MCF 10A (cell line): ENCODE results near the gene CTBP2. TPM values are rescaled to one million over a fixed set of nuclear protein-coding genes. Genes with fewer than 3 reads are reported as not detected.

Experiments
- BruUV-seq: library from RNA; stranded (reverse); fragments of 400-500 nt; replicated peaks from 2 replicates; lab custom pipeline; 2021; lab: Mats Ljungman, UMichigan
- CTCF ChIA-PET: fragments of 300-600 bp; sonication (Branson Sonifier 250); formaldehyde crosslinking; extraction: SDS; loops from one replicate; lab custom pipeline; 2021; ENCODE audit warnings: antibody characterized with exemption, inconsistent platforms; lab: Yijun Ruan, JAX
- POLR2A ChIA-PET: fragments of 300-600, 350-650 bp; sonication (Branson Sonifier 250); formaldehyde crosslinking; extraction: SDS; loops from one replicate; lab custom pipeline; 2020; ENCODE audit warnings: antibody characterized with exemption, inconsistent platforms; lab: Yijun Ruan, JAX
- DNase-seq: peaks from one replicate; pipeline ENCODE4 v3.0.0-alpha.2; 2018; ENCODE audit not compliant: unreplicated experiment
- H3K27ac Mint-ChIP-seq: one replicate; pipeline ENCODE4 v1.8.0; 2022; ENCODE audit warnings: mild to moderate bottlenecking, low read depth, mixed read lengths; ENCODE audit not compliant: unreplicated experiment
- H3K27me3 Mint-ChIP-seq: one replicate; pipeline ENCODE4 v1.8.0; 2022; ENCODE audit warnings: mixed read lengths; ENCODE audit not compliant: insufficient read depth, unreplicated experiment
- H3K36me3 Mint-ChIP-seq: one replicate; pipeline ENCODE4 v1.8.0; 2022; ENCODE audit warnings: mild to moderate bottlenecking, moderate library complexity, mixed read lengths; ENCODE audit not compliant: insufficient read depth, unreplicated experiment
- H3K4me1 Mint-ChIP-seq: one replicate; pipeline ENCODE4 v1.8.0; 2022; ENCODE audit warnings: mixed read lengths; ENCODE audit not compliant: insufficient read depth, unreplicated experiment
- H3K4me3 Mint-ChIP-seq: one replicate; pipeline ENCODE4 v1.8.0; 2022; ENCODE audit warnings: mild to moderate bottlenecking, moderate library complexity, mixed read lengths; ENCODE audit not compliant: unreplicated experiment
- H3K9me3 Mint-ChIP-seq: one replicate; pipeline ENCODE4 v1.8.0; 2022; ENCODE audit warnings: mixed read lengths; ENCODE audit not compliant: unreplicated experiment
- CTCF ChIP-seq: fragments of 200-600 bp; IDR thresholded peaks from one replicate; pipeline ENCODE4 v1.8.0; 2022; ENCODE audit warnings: antibody characterized with exemption, mild to moderate bottlenecking; ENCODE audit not compliant: unreplicated experiment
- intact Hi-C: fragments of 100-400 bp; cut with micrococcal nuclease; formaldehyde crosslinking; loops from 2 replicates; pipeline ENCODE4 v1.14.1; 2022
- total RNA-seq: library from RNA; stranded (reverse); gene quantifications from 2 replicates; pipeline ENCODE4 v1.2.3, GENCODE V29; 2022

Gene CTBP2
- total RNA-seq, 1 experiment from 2014 or later, result 152 TPM

- peaks cover 5% of the 10 kb centered on the region for H3K4me1 Mint-ChIP-seq
- ChIA-PET CTCF (interaction anchor here (0.7 to 0.9 kb wide), 3 partner anchors 17 to 129 kb away, joined by 3 to 5 read pairs (median 4); no protein-coding TSS in a partner anchor), POLR2A (no interaction called here)
- H3K27me3 Mint-ChIP-seq, result no peaks in the 10 kb centered on the region
- peaks cover 62% of the 10 kb centered on the region for H3K36me3 Mint-ChIP-seq
- DNase-seq, result no peak
- TF ChIP-seq CTCF, result no peak
- H3K27ac Mint-ChIP-seq, result no peak overlapping the region
- H3K4me3 Mint-ChIP-seq, result no peak overlapping the region
- no TSS peak for BruUV-seq
- intact Hi-C loops, result no loop called here
- H3K9me3 Mint-ChIP-seq, result no peaks in the 10 kb centered on the region
Observed at GRCh38 chr10:125026974-125027735, 133.2 kb downstream of the CTBP2 start.

DNA sequence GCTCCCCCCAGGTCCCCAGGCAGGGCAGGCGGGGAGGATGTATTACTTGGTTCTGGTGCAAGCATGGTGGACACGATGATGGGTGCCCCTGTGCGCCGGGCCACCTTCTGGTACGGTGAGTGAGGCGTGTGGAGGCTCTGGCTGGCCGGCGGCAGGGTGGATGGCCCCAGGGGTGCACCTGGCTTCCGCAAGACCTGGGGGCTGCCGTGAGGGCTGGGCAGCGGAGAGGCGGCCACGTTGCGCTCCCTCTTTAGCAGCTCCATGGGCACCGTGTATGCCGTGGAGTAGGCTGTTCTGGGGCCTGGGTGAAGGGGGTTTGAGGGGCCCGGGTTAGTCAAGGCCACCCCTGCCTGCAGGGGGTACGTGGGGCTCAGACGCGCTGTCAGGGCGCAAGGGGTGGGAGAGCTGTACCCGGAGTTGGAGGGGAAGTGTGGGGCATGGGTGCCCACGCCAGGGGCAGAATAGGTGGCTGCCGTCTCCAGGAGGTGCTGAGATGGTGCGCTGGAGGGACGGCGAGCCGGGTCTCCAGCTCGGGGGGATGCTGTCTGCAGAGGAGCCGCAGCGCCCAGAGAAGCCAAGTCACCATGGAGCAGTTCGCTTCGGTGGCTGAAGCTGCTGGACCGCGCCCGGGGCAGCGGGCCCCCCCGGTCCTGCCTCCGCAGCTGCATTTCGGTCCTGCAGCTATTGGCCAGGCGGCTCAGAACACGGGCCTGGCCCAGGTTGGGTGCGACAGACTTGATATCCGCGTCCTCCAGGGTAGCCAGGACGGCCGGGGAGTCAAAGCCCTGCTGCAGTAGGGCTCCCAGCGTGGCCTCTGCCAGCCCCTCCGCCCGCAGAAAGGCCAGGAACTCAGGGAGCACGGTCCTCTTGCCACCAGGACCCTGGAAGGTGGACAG is 134.1 kb downstream of the CTBP2 start:
- peaks cover 58% of the 10 kb centered on the region for H3K36me3 Mint-ChIP-seq
- H3K27ac Mint-ChIP-seq, result no peak overlapping the region
- no peak overlapping the region for H3K4me3 Mint-ChIP-seq
- no peak for TF ChIP-seq CTCF
- peaks cover 5% of the 10 kb centered on the region for H3K4me1 Mint-ChIP-seq
- H3K9me3 Mint-ChIP-seq, result no peaks in the 10 kb centered on the region
- no peak for DNase-seq
- ChIA-PET CTCF (interaction anchor here (0.7 kb wide), 1 partner anchor 128 kb away, joined by 3 read pairs; no protein-coding TSS in a partner anchor), POLR2A (interaction anchor here (1.2 to 1.3 kb wide), 2 partner anchors 11 to 797 kb away, joined by 3 to 4 read pairs; partner anchors contain the start of genes BCCIP and UROS)
- H3K27me3 Mint-ChIP-seq, result no peaks in the 10 kb centered on the region
- no TSS peak for BruUV-seq
- intact Hi-C loops, result no loop called here

GRCh38 chr10:125025341-125025740 is 135.0 kb downstream of the CTBP2 start:
- Mint-ChIP-seq H3K27ac (no peak overlapping the region), H3K4me3 (no peak overlapping the region), H3K4me1 (peaks cover 5% of the 10 kb centered on the region), H3K9me3 (no peaks in the 10 kb centered on the region), H3K27me3 (no peaks in the 10 kb centered on the region), H3K36me3 (peaks cover 58% of the 10 kb centered on the region)
- no peak for TF ChIP-seq CTCF
- ChIA-PET CTCF (no interaction called here), POLR2A (interaction anchor here (1.2 to 1.3 kb wide), 2 partner anchors 12 to 798 kb away, joined by 3 to 4 read pairs; partner anchors contain the start of genes BCCIP and UROS)
- no TSS peak for BruUV-seq
- intact Hi-C loops, result no loop called here
- no peak for DNase-seq
